HG03045 (cell line): ENCODE measurements around the gene RASL11A.
"Not testable (repeated sequence)": the region's sequence is repeated elsewhere in the genome, so short reads cannot be mapped to it uniquely, and the experiment has no call there.

Experiments
- ATAC-seq: cut with Tn5 transposase; IDR thresholded peaks from one replicate; pipeline ENCODE4 v1.9.1; 2021; ENCODE audit warnings: mild to moderate bottlenecking, moderate library complexity; ENCODE audit not compliant: unreplicated experiment

RASL11A gene

GRCh38 chr13:27266917-27267316, 3.7 kb upstream of the RASL11A start:
- ATAC-seq, result no peak

GRCh38 chr13:27267596-27267995, 3.0 kb upstream of the RASL11A start:
- ATAC-seq, result no peak

GRCh38 chr13:27269114-27269665, 1.4 kb upstream of the RASL11A start:
- no peak for ATAC-seq

GRCh38 chr13:27271570-27272096, 1.0 kb downstream of the RASL11A start:
- ATAC-seq, result no peak

DNA sequence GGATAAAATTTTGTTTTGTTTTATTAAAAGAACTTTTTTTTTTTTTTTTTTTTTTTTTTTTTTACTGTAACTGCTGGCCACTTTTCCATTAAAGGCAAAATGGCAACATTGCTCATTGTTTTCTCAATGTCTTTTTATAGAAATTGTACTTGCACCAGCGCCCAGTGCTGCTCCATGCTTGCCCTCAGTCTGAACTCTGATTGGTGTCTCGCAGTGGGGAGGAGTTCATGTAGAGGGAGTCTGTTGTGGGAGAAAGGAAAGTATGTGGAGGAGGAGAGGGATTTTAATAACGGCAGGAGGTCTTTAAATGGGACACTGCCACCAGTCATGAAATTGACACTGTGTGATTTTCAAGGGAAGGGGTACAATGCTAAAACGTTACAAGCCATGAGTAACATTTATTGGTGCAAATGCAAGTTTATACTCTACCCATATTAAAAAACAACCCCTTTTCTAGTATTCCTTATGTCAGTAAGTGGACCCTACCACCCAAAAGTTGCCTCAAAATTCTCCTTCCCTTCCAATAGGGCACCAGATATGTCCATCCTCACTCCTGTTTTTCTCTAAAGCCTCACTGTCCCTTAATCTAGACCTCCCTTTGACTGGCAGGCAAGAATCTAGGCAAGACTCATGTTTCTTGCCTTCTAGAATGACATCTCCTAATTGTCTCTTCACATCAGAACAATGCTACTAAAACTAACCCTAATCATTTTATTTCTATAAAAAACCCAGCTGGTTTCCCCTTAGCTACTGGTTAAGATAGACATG, 3.2 kb downstream of the RASL11A start:
- no peak for ATAC-seq

DNA sequence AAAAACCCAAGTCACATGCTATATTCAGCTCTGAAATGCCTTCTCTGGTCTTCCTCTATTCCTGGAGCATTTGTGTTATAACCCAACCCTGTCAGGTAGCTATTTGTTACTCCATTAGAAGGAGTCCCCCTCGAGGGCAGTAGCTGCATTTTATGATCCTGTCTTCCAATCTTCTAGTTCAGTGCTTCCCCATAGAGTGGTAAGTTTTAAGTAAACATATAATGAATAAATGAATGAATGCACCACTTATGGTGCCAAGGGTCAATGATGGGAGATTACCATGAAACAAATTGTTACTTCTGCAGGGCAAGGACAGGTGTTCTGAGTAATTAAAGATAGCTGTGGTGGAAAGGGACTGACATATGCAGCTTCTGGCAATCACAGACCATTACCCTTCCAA, 4.0 kb downstream of the RASL11A start:
- no peak for ATAC-seq

DNA sequence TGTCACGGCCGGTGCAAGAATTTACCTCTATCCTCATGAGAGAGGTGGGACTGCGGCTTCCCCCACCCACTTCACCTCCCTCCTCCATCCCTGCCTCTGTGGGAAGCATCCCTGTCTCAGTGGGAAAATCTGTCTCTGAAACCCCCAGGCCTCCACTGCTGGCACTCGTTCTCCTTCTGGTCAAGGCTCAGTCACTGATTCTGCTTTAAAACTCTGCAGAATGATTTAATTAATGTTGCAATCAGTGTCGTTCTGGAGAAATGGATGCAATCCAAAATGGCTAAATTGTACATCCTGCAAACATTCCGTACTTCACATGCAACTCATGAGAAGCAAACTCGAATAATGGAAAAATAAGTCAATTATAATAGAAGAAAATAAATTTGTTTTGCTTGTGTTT, 5.6 kb downstream of the RASL11A start:
- no peak for ATAC-seq

GRCh38 chr13:27279506-27279905, 8.9 kb downstream of the RASL11A start:
- ATAC-seq, result no peak

DNA sequence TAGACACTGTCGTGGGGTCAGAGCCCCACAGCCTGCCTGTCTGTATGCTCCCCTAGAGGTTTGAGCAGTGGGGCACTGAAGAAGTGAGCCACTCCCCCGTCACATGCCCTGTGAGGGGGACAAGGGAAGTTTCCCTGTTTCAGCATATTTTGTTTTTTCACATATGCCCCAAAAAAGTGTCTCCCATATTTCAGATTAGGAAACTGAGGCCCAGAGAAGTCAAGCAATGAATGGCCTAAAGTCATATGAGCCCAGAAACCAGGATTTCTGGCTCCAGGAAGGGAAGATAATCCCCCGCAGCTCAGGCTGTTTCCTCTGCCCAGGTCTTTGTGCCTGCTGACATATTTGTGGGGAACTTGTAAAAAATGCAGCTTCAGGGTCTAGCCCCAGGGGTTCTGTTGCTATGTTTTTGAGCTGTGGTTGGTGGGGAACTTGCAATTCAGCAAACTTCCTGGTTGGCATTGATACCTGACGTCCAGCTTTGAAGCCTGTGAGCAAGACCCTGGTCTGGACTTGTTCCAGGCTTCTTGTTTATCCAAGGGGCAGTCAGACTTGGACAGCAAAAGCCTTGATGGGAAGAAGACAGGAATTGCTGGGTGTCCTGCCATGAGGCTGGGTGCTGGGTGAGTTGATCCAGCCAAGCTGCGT, 9.5 kb downstream of the RASL11A start:
- ATAC-seq, result no peak

- no peak for ATAC-seq
These were observed 10.2 kb downstream of the RASL11A start for GRCh38 chr13:27280841-27281240.

DNA sequence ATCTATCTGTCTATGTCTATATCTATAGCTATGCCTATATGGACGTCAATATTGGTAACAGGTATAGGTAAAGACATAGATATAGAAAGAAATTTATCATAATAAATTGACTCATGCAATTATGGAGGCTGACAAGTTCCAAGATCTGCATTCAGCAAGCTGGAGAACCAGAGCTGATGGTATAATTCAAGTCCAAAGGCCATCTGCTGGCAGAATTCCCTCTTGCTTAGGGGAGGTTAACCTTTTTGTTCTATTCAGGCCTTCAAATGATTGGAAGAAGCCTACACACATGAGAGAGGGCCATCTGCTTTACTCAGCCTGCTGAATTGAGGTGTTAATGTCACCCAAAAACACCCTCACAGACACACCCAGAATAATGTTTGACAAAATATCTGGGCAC, 10.8 kb downstream of the RASL11A start:
- no peak for ATAC-seq

- no peak for ATAC-seq
These were observed 13.4 kb downstream of the RASL11A start for GRCh38 chr13:27283906-27284493.

DNA sequence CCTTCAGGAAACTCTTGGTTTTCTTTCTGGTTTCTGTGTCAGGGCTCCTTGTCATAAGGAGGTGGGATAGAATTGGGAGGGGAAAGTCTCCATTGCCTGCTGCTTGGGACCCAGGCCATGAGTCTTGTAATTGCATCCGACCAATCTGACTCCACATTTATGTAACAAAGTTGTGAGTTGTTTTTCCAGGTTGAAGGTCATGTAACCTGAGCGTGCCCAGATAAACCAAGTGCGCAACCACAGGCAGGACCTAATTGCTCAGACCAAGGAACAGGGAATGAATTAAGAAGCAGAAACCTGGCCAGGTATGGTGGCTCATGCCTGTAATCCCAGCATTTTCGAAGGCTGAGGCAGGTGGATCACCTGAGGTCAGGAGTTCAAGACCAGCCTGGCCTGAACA, 17.8 kb downstream of the RASL11A start:
- no peak for ATAC-seq

GRCh38 chr13:27289011-27289665, 18.5 kb downstream of the RASL11A start:
- ATAC-seq, result no peak

DNA sequence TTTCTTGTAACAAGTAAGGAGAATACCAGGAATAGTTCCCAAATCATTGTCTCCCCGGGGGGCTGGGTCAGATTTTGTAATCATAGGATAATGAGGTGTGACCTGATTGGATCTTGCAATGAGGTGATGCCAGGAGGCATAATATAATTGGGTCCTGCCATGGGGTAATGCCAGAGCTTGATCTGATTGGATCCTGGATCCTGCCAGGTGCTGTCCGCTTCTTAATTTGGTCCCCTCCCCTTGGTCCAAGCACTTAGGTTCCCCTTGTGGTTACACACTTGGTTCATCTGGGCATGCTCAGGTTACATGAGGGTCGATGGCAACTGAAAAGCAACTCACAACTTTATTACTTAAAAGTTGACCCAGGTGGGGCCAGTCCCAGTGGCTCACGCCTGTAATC, 20.1 kb downstream of the RASL11A start:
- ATAC-seq, result no peak

DNA sequence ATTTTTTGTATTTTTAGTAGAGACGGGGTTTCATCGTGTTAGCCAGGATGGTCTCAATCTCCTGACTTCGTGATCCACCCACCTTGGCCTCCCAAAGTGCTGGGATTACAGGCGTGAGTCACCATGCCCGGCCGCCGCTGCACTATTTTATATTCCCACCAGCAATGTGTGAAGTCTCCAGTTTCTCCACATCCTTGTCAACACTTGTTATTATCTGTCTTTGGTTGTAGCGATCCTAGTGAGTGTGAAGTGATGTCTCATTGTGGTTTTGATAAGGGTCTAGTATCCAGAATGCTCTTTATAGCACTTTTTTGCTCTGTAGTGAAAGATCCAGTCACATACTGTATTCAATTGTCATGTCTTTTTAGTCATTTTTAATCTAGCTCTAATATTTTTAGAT, 21.3 kb downstream of the RASL11A start:
- ATAC-seq, result not testable (repeated sequence)

- ATAC-seq, result no peak
These were observed 22.6 kb downstream of the RASL11A start for GRCh38 chr13:27293076-27293691.

GRCh38 chr13:27293873-27294515, 23.4 kb downstream of the RASL11A start:
- no peak for ATAC-seq

GRCh38 chr13:27295096-27295495, 24.5 kb downstream of the RASL11A start:
- no peak for ATAC-seq

- ATAC-seq, result no peak
These were observed 25.0 kb downstream of the RASL11A start for GRCh38 chr13:27295660-27296059.
